HCT116 (cell line): ENCODE data around the gene DNM3. TPM values are rescaled to one million over a fixed set of nuclear protein-coding genes. Genes with fewer than 3 reads are reported as not detected.

Source experiments
- ATAC-seq: fragments of 200-7000 bp; cut with Tn5 transposase; 2 replicates; pipeline ENCODE4 v1.9.1; 2020; ENCODE audit warnings: mild to moderate bottlenecking, moderate library complexity
- BruUV-seq: library from RNA; stranded (reverse); fragments of 400-500 nt; replicated peaks from 2 replicates; lab custom pipeline; 2021; lab: Mats Ljungman, UMichigan
- CTCF ChIA-PET: fragments of 300-600 bp; sonication (Branson Sonifier 250); formaldehyde crosslinking; loops from one replicate; lab custom pipeline; 2021; ENCODE audit warnings: antibody characterized with exemption; lab: Charles Lee
- POLR2A ChIA-PET: fragments of 300-600, 350-600 bp; sonication (Branson Sonifier 250); formaldehyde crosslinking; loops from one replicate; lab custom pipeline; 2021; ENCODE audit warnings: antibody characterized with exemption; lab: Charles Lee
- RAD21 ChIA-PET, 2 experiments: fragments of 300-600 bp; sonication (Branson Sonifier 250); formaldehyde crosslinking; loops; one replicate each; lab custom pipeline; 2023; ENCODE audit warnings: low total read pairs in 2 of 2; ENCODE audit not compliant: uncharacterized antibody in 2 of 2, unreplicated experiment in 2 of 2, low non-redundant PET in 1 of 2; lab: Charles Lee
- DNase-seq: peaks from one replicate; pipeline ENCODE4 v3.0.0-alpha.2; 2010; ENCODE audit warnings: low read depth, low spot score
- H2AFZ ChIP-seq: fragments of 200-600 bp; shearing (Covaris generic), sonication (generic); 2 replicates; pipeline ENCODE4 v1.6.1; 2017; ENCODE audit warnings: low read depth, mixed run types, mixed read lengths, antibody characterized with exemption, low read length; ENCODE audit not compliant: poor library complexity, severe bottlenecking
- H3K27ac ChIP-seq: 2 replicates; pipeline ENCODE4 v1.5.1; 2012; ENCODE audit warnings: low read depth, low read length
- H3K27me3 ChIP-seq: fragments of 200-600 bp; sonication (generic); 2 replicates; pipeline ENCODE4 v1.6.1; 2016; ENCODE audit warnings: mixed run types, low read length, mixed read lengths; ENCODE audit not compliant: insufficient read depth
- H3K36me3 ChIP-seq, 2 experiments: fragments of 200-500 bp in 1 of 2; fragments of 200-600 bp in 1 of 2; sonication (Bioruptor generic) in 1 of 2; sonication (generic) in 1 of 2; 2 replicates each; pipeline versions ENCODE4 v1.5.1 to v1.6.1; 2014 to 2016; ENCODE audit warnings: low read length in 2 of 2, inconsistent platforms in 1 of 2, mixed read lengths in 1 of 2, mixed run types in 1 of 2; ENCODE audit not compliant: insufficient read depth in 2 of 2, control insufficient read depth in 1 of 2
- H3K4me1 ChIP-seq, 2 experiments: fragments of 200-600 bp in 1 of 2; sonication (generic) in 1 of 2; 2 replicates each; pipeline versions ENCODE4 v1.5.1 to v1.6.1; 2012 to 2017; ENCODE audit warnings: low read length in 2 of 2, inconsistent platforms in 1 of 2, mild to moderate bottlenecking in 1 of 2, mixed read lengths in 1 of 2, mixed run types in 1 of 2, moderate library complexity in 1 of 2; ENCODE audit not compliant: insufficient read depth in 2 of 2, control insufficient read depth in 1 of 2
- H3K4me2 ChIP-seq: fragments of 200-600 bp; sonication (generic); 2 replicates; pipeline ENCODE4 v1.6.1; 2017; ENCODE audit warnings: mixed run types, low read length, mixed read lengths
- H3K4me3 ChIP-seq, 2 experiments: fragments of 200-600 bp in 1 of 2; sonication (generic) in 1 of 2; replicated peaks in 1 of 2; 2 replicates each; pipeline ENCODE4 v1.5.1; 2011 to 2016; ENCODE audit warnings: low read length in 2 of 2, control low read depth in 1 of 2, low read depth in 1 of 2, mild to moderate bottlenecking in 1 of 2, mixed read lengths in 1 of 2, mixed run types in 1 of 2
- H3K79me2 ChIP-seq: fragments of 200-600 bp; sonication (generic); 2 replicates; pipeline ENCODE4 v1.6.1; 2017; ENCODE audit warnings: mild to moderate bottlenecking, mixed run types, low read length, moderate library complexity, mixed read lengths; ENCODE audit not compliant: insufficient read depth
- H3K9ac ChIP-seq: fragments of 200-600 bp; sonication (generic); 2 replicates; pipeline ENCODE4 v1.6.1; 2016; ENCODE audit warnings: low read length, mixed read lengths
- H3K9me2 ChIP-seq: fragments of 200-600 bp; sonication (generic), shearing (Covaris generic); 2 replicates; pipeline ENCODE4 v1.6.1; 2017; ENCODE audit warnings: mixed run types, mild to moderate bottlenecking, moderate library complexity; ENCODE audit not compliant: insufficient read depth
- H3K9me3 ChIP-seq, 2 experiments: fragments of 200-500 bp in 1 of 2; fragments of 200-600 bp in 1 of 2; sonication (Bioruptor generic) in 1 of 2; sonication (generic) in 1 of 2; 2 replicates each; pipeline ENCODE4 v1.6.1; 2014 to 2017; ENCODE audit warnings: low read length in 2 of 2, mixed read lengths in 2 of 2, inconsistent platforms in 1 of 2, low read depth in 1 of 2, mild to moderate bottlenecking in 1 of 2, mixed run types in 1 of 2, moderate library complexity in 1 of 2; ENCODE audit not compliant: control insufficient read depth in 1 of 2, insufficient read depth in 1 of 2
- H4K20me1 ChIP-seq: fragments of 200-600 bp; sonication (generic), shearing (Covaris generic); 2 replicates; pipeline ENCODE4 v1.6.1; 2017; ENCODE audit warnings: mixed run types, mild to moderate bottlenecking, moderate library complexity; ENCODE audit not compliant: insufficient read depth
- CBX3 ChIP-seq: IDR thresholded peaks from 2 replicates; pipeline ENCODE4 v1.6.1; 2012; ENCODE audit warnings: low read depth
- CEBPB ChIP-seq: IDR thresholded peaks from 2 replicates; pipeline ENCODE4 v1.6.1; 2012; ENCODE audit warnings: low read depth
- EZH2 ChIP-seq: fragments of 200-600 bp; sonication (generic); IDR thresholded peaks from 2 replicates; pipeline ENCODE4 v1.6.1; 2017; ENCODE audit warnings: antibody characterized with exemption, mixed run types
- FOSL1 ChIP-seq: IDR thresholded peaks from 2 replicates; pipeline ENCODE4 v1.6.1; 2012; ENCODE audit warnings: low read depth
- POLR2A ChIP-seq: IDR thresholded peaks from 2 replicates; pipeline ENCODE4 v1.7.0; 2011; ENCODE audit warnings: borderline replicate concordance; ENCODE audit not compliant: insufficient read depth, insufficient read length; ENCODE audit errors: extremely low read depth
- POLR2AphosphoS5 ChIP-seq: IDR thresholded peaks from 2 replicates; pipeline ENCODE4 v1.6.1; 2011; ENCODE audit warnings: mild to moderate bottlenecking, low read depth, low read length, moderate library complexity
- RAD21 ChIP-seq: IDR thresholded peaks from 2 replicates; pipeline ENCODE4 v1.6.1; 2012; ENCODE audit warnings: low read depth, mild to moderate bottlenecking
- SIN3A ChIP-seq: IDR thresholded peaks from 2 replicates; pipeline ENCODE4 v1.6.1; 2012; ENCODE audit warnings: low read depth
- SP1 ChIP-seq: IDR thresholded peaks from 2 replicates; pipeline ENCODE4 v1.6.1; 2012; ENCODE audit warnings: low read depth
- SRF ChIP-seq: IDR thresholded peaks from 2 replicates; pipeline ENCODE4 v1.6.1; 2012; ENCODE audit warnings: low read depth
- ZFX ChIP-seq: fragments of 450-650 bp; IDR thresholded peaks from 2 replicates; pipeline ENCODE4 v1.6.1; 2017
- ZNF274 ChIP-seq: fragments of 200-500 bp; sonication (Bioruptor generic); IDR thresholded peaks from 2 replicates; pipeline ENCODE4 v1.6.1; 2014; ENCODE audit warnings: mild to moderate bottlenecking, low read depth, low read length, inconsistent platforms
- intact Hi-C: fragments of 100-400 bp; cut with micrococcal nuclease; formaldehyde crosslinking; loops from 2 replicates; pipeline ENCODE4 v1.10.0; 2022
- total RNA-seq: library from RNA; stranded (reverse); gene quantifications from one replicate; pipeline ENCODE4 v1.2.1, GENCODE V29; 2021; ENCODE audit not compliant: unreplicated experiment
- TF ChIP-seq, protein P1 (sequence below), 3 experiments: fragments of 200-600 bp in 1 of 3; sonication (generic) in 1 of 3; IDR thresholded peaks in 2 of 3; conservative IDR thresholded peaks in 1 of 3; 2 replicates each; pipeline ENCODE4 v1.5.1; 2012 to 2017; ENCODE audit warnings: low read depth in 2 of 3, low read length in 2 of 3, antibody characterized with exemption in 1 of 3, borderline replicate concordance in 1 of 3, control low read depth in 1 of 3, mild to moderate bottlenecking in 1 of 3, mixed read lengths in 1 of 3, mixed run types in 1 of 3, moderate library complexity in 1 of 3; ENCODE audit not compliant: insufficient read depth in 1 of 3
- TF ChIP-seq, protein P2 (sequence below): IDR thresholded peaks from 2 replicates; pipeline ENCODE4 v1.6.1; 2012
- TF ChIP-seq, protein P3 (sequence below): IDR thresholded peaks from 2 replicates; pipeline ENCODE4 v1.6.1; 2011; ENCODE audit warnings: mild to moderate bottlenecking, low read length, moderate library complexity; ENCODE audit not compliant: insufficient replicate concordance; ENCODE audit errors: extremely low read depth
- TF ChIP-seq, protein P4 (sequence below): IDR thresholded peaks from 2 replicates; pipeline ENCODE4 v1.6.1; 2012

The DNM3 gene
- total RNA-seq, 1 experiment from 2014 or later = 3.1 TPM

DNA sequence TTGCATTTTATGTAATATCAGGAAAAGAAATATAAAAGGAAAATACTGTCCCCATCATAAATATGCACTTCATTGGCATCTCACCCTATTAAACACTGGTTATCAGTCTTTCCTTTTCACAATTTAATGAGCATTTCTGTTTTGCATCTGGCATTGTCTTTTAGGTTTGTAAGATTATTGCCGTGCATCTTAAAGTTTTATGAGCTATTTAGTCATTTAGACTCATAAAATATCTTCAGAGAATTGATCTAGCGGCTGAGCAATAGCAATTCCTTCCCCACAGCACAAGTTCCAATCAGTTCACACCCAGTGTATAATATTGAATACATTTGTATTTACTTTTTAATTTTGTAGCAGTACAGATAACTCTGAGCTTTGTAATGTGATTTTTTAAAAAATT lies 466.8 kb downstream of the DNM3 start (continued):
- TF ChIP-seq, protein P1, sequence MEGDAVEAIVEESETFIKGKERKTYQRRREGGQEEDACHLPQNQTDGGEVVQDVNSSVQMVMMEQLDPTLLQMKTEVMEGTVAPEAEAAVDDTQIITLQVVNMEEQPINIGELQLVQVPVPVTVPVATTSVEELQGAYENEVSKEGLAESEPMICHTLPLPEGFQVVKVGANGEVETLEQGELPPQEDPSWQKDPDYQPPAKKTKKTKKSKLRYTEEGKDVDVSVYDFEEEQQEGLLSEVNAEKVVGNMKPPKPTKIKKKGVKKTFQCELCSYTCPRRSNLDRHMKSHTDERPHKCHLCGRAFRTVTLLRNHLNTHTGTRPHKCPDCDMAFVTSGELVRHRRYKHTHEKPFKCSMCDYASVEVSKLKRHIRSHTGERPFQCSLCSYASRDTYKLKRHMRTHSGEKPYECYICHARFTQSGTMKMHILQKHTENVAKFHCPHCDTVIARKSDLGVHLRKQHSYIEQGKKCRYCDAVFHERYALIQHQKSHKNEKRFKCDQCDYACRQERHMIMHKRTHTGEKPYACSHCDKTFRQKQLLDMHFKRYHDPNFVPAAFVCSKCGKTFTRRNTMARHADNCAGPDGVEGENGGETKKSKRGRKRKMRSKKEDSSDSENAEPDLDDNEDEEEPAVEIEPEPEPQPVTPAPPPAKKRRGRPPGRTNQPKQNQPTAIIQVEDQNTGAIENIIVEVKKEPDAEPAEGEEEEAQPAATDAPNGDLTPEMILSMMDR (IDR thresholded peaks at IDR 0.05 in 2 of 3, conservative IDR thresholded peaks at IDR 0.05 in 1 of 3; ENCODE audit: borderline replicate concordance in 1 of 3, insufficient read depth in 1 of 3, low read depth in 2 of 3, low read length in 2 of 3) = no peak
- TF ChIP-seq POLR2A (no peak), SP1 (no peak), POLR2AphosphoS5 (no peak), SIN3A (no peak), EZH2 (no peak)

DNA sequence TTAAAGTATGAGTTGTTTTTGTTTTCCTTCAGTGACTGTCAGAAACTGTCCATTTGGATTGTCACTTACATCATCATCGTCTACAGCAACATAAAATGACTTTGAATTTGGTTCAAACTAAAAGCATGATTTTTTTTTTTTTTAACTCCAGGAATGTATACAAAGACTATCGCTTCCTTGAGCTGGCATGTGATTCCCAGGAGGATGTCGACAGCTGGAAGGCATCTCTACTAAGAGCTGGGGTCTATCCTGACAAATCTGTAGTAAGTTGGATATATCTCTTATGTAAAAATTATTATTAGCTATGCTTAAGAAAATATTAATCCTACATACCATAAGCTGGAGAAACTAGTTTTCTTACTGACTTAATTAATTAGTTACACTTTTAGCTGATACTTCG lies 467.3 kb downstream of the DNM3 start:
- TF ChIP-seq, protein P2, sequence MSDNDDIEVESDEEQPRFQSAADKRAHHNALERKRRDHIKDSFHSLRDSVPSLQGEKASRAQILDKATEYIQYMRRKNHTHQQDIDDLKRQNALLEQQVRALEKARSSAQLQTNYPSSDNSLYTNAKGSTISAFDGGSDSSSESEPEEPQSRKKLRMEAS = no peak
- TF ChIP-seq POLR2AphosphoS5 = no peak
- no peak for TF ChIP-seq FOSL1
- TF ChIP-seq, protein P3, sequence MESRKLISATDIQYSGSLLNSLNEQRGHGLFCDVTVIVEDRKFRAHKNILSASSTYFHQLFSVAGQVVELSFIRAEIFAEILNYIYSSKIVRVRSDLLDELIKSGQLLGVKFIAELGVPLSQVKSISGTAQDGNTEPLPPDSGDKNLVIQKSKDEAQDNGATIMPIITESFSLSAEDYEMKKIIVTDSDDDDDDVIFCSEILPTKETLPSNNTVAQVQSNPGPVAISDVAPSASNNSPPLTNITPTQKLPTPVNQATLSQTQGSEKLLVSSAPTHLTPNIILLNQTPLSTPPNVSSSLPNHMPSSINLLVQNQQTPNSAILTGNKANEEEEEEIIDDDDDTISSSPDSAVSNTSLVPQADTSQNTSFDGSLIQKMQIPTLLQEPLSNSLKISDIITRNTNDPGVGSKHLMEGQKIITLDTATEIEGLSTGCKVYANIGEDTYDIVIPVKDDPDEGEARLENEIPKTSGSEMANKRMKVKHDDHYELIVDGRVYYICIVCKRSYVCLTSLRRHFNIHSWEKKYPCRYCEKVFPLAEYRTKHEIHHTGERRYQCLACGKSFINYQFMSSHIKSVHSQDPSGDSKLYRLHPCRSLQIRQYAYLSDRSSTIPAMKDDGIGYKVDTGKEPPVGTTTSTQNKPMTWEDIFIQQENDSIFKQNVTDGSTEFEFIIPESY = no peak
- no peak for TF ChIP-seq RAD21
- no peak for TF ChIP-seq CEBPB
- no peak for TF ChIP-seq ZFX
- TF ChIP-seq CBX3 = no peak
- TF ChIP-seq SIN3A = no peak
- TF ChIP-seq, protein P4, sequence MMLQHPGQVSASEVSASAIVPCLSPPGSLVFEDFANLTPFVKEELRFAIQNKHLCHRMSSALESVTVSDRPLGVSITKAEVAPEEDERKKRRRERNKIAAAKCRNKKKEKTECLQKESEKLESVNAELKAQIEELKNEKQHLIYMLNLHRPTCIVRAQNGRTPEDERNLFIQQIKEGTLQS = no peak
- TF ChIP-seq, protein P1 (IDR thresholded peaks at IDR 0.05 in 2 of 3, conservative IDR thresholded peaks at IDR 0.05 in 1 of 3; ENCODE audit: borderline replicate concordance in 1 of 3, insufficient read depth in 1 of 3, low read depth in 2 of 3, low read length in 2 of 3) = no peak
- no peak for TF ChIP-seq SRF
- no peak for TF ChIP-seq ZNF274
- Histone ChIP-seq H3K79me2 (no peaks in the 10 kb centered on the region), H4K20me1 (no peaks in the 10 kb centered on the region), H3K9me2 (no peaks in the 10 kb centered on the region), H3K27ac (no peak overlapping the region), H3K9ac (no peak overlapping the region), H3K27me3 (no peaks in the 10 kb centered on the region), H3K4me3 (no peak overlapping the region), H3K9me3 (no peaks in the 10 kb centered on the region), H2AFZ (no peak overlapping the region), H3K36me3 (no peaks in the 10 kb centered on the region), H3K4me2 (no peak overlapping the region), H3K4me1 (no peaks in the 10 kb centered on the region)
- ATAC-seq = no peak
- no peak for DNase-seq
- intact Hi-C loops = no loop called here
- RAD21 ChIA-PET = no interaction called here
- no TSS peak for BruUV-seq
- CTCF ChIA-PET = no interaction called here
- POLR2A ChIA-PET = no interaction called here
